GM12872 (cell line): Measurements from ENCODE around the gene CELA3A.

Experiments used
- CTCF ChIP-seq: IDR thresholded peaks from 3 replicates; pipeline ENCODE4 v1.5.1; 2011; ENCODE audit warnings: low read depth, mild to moderate bottlenecking, low read length, moderate library complexity; ENCODE audit not compliant: insufficient read depth

The CELA3A gene

GRCh38 chr1:22048351-22049192 is 47.1 kb downstream of the CELA3A start:
- TF ChIP-seq CTCF = no peak

GRCh38 chr1:22050330-22050729 is 48.9 kb downstream of the CELA3A start:
- no peak for TF ChIP-seq CTCF

- TF ChIP-seq CTCF = no peak
Observed at GRCh38 chr1:22051607-22052114, 50.2 kb downstream of the CELA3A start.

- TF ChIP-seq CTCF = no peak
Observed at GRCh38 chr1:22052115-22053016, 50.9 kb downstream of the CELA3A start, which contains the start of gene CDC42. Gene CDC42, plus strand, starts transcription at chr1:22052709. Its CDS starts 25,770 bp downstream, at chr1:22078479.

- no peak for TF ChIP-seq CTCF
Observed at GRCh38 chr1:22053017-22053860, 51.8 kb downstream of the CELA3A start.

- TF ChIP-seq CTCF = no peak
Observed at GRCh38 chr1:22053861-22054770, 52.7 kb downstream of the CELA3A start.
